Measurements from ENCODE around the gene PTGFRN. TPM values are rescaled to one million over a fixed set of nuclear protein-coding genes. Genes with fewer than 3 reads are reported as not detected.
A peak's percentile ranks its signal among the peaks of the same experiment; 100 is the strongest.

PTGFRN gene
- total and polyA plus RNA-seq, 2 donors, result 19.7 to 26.0 TPM

DNA sequence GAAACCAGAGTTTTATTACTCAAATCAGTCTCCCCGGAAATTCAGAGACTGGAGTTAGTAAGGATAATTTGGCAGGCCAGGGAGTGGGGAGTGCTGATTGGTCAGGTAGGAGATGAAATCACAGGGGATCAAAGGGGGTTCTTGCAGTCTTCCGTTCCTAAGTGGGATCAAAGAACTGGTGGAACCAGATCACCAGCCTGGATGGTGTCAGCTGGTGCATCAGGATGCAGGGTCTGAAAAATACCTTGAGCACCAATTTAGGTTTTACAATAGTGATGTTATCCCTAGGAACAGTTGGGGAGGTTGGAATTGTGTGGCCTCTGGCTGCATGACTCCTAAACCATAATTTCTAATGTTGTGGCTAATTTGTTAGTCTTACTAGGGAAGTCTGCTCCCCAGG, 90.4 kb downstream of the PTGFRN start:
- peak overlapping the region in 1 of 2 donors; percentile 19 for H3K27ac ChIP-seq (ENCODE audit: low read depth in 1 of 2, low read length in 1 of 2)
- H3K4me3 ChIP-seq (ENCODE audit: low read length in 2 of 2), result no peak overlapping the region
- H3K27me3 ChIP-seq (ENCODE audit: control insufficient read depth in 2 of 2, insufficient read depth in 1 of 2, low read length in 1 of 2), result no peaks in the 10 kb centered on the region
- peaks cover 2 to 11% of the 10 kb centered on the region in 2 donors for H3K4me1 ChIP-seq (ENCODE audit: control insufficient read depth in 2 of 2, insufficient read depth in 2 of 2, low read length in 2 of 2)
- DNase-seq (ENCODE audit: low read depth in 6 of 9, low spot score in 9 of 9), result no peak
- H3K36me3 ChIP-seq (ENCODE audit: control insufficient read depth in 2 of 2, insufficient read depth in 2 of 2, low read length in 1 of 2), result no peaks in the 10 kb centered on the region
- WGBS, result 92% methylated on average over 2 of the region's 2 CpGs
- H3K9me3 ChIP-seq (ENCODE audit: control insufficient read depth in 2 of 2, insufficient read depth in 1 of 2, low read length in 1 of 2), result no peaks in the 10 kb centered on the region

DNA sequence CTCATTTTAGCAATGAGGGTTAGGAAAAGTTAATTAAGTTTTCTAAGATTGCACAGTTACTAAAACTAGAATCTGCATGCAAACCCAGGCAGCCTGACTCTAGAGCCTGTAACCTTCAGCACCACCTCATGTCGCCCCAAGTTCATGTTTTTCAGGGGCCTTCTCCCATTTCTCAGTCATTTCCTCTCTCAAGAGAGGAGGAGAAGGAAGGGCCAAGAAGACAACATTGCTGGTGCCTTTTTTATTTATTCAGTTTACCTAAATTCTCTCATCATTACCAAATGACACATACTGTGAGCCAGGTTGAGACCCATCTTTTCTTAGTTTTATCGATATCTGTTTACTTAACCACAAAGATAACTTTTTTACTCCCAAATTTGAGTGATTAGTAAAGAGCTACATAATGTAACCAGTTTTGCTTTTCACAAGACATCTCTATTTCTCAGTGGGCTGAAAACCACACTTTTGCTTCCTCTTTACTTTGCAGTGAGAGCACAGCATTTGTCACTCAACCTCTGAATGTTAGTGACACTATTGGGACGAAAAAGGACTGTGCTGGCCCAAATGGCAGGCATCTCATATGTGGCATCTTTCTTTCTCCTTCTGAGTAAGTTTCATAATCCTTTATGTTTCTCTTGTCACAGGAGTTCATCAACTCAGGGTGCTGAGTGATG, 91.7 kb downstream of the PTGFRN start, which contains the start of gene CD101:
Gene CD101 (plus strand): TSS at position 507 of the 674 bp plus-strand sequence. CDS start 58 bp downstream, at position 565.
- 59% methylated on average over 3 of the region's 3 CpGs for WGBS
- H3K4me3 ChIP-seq (ENCODE audit: low read length in 2 of 2), result no peak within 1 kb of the TSS

DNA sequence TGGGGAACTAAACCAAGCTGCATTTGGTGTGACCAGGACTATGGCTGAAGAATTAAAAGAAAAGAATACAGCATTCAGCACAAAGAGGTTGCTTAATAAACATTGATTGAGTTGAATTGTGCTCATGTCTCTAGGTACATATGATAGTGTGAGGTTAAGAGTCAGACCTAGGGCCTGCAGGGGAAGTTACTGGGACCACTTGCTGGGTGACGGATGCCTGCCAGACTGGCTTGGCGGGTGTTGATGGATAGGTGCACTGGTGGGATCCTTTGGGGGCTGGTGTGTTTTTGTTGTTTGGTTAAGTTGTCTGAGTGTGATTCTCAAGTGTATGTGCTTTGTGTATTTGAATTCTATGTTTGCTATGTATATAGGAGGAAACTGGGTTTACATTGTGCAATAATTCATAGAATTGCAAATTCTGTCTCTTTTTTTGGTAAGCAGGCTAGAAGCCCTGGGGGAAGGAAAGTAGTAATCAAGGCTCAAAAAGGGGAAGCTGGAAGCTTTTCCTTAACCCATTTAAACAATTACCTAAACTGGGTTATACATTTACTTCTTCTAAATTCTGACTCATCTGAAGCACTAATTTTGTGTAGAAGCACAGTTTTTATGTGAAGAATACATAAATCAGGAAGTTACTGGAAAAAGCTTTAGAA, 93.6 kb downstream of the PTGFRN start:
- H3K27me3 ChIP-seq (ENCODE audit: control insufficient read depth in 2 of 2, insufficient read depth in 1 of 2, low read length in 1 of 2), result no peaks in the 10 kb centered on the region
- peak overlapping the region in 1 of 2 donors; percentile 18 for H3K27ac ChIP-seq (ENCODE audit: low read depth in 1 of 2, low read length in 1 of 2)
- no peak for DNase-seq (ENCODE audit: low read depth in 6 of 9, low spot score in 9 of 9)
- H3K36me3 ChIP-seq (ENCODE audit: control insufficient read depth in 2 of 2, insufficient read depth in 2 of 2, low read length in 1 of 2), result no peaks in the 10 kb centered on the region
- no peak overlapping the region for H3K4me3 ChIP-seq (ENCODE audit: low read length in 2 of 2)
- no peaks in the 10 kb centered on the region for H3K9me3 ChIP-seq (ENCODE audit: control insufficient read depth in 2 of 2, insufficient read depth in 1 of 2, low read length in 1 of 2)
- peaks cover 2 to 17% of the 10 kb centered on the region in 2 donors for H3K4me1 ChIP-seq (ENCODE audit: control insufficient read depth in 2 of 2, insufficient read depth in 2 of 2, low read length in 2 of 2)
- WGBS, result 96% methylated on average over 2 of the region's 2 CpGs

More for the DNA sequence above, 91.7 kb downstream of the PTGFRN start, which contains the start of gene CD101:
- no peaks in the 10 kb centered on the region for H3K36me3 ChIP-seq (ENCODE audit: control insufficient read depth in 2 of 2, insufficient read depth in 2 of 2, low read length in 1 of 2)
- H3K4me1 ChIP-seq (ENCODE audit: control insufficient read depth in 2 of 2, insufficient read depth in 2 of 2, low read length in 2 of 2), result peaks cover 2 to 11% of the 10 kb centered on the region in 2 donors
- H3K27ac ChIP-seq (ENCODE audit: low read depth in 1 of 2, low read length in 1 of 2), result peak within 1 kb of the TSS; percentile 78 to 83
- no peaks in the 10 kb centered on the region for H3K9me3 ChIP-seq (ENCODE audit: control insufficient read depth in 2 of 2, insufficient read depth in 1 of 2, low read length in 1 of 2)
- peak in 1 of 9 donors; percentile 62 for DNase-seq (ENCODE audit: low read depth in 6 of 9, low spot score in 9 of 9)
- H3K27me3 ChIP-seq (ENCODE audit: control insufficient read depth in 2 of 2, insufficient read depth in 1 of 2, low read length in 1 of 2), result no peaks in the 10 kb centered on the region

DNA sequence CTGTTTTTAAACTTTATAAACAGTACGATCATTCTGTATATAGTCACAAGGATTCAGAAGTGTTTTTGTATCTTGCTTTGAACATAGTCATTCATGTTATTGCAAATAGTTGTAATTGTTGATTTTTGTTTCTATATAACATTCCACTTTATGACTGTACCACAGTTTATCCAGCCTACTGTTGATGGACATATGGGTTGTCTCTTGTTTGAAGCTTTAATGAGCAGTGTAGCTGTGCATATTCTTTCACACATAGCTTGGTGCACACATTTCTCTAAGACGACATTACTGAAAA, 98.0 kb downstream of the PTGFRN start:
- Histone ChIP-seq H3K36me3 (ENCODE audit: control insufficient read depth in 2 of 2, insufficient read depth in 2 of 2, low read length in 1 of 2) (no peaks in the 10 kb centered on the region), H3K27me3 (ENCODE audit: control insufficient read depth in 2 of 2, insufficient read depth in 1 of 2, low read length in 1 of 2) (no peaks in the 10 kb centered on the region), H3K27ac (ENCODE audit: low read depth in 1 of 2, low read length in 1 of 2) (no peak overlapping the region), H3K9me3 (ENCODE audit: control insufficient read depth in 2 of 2, insufficient read depth in 1 of 2, low read length in 1 of 2) (no peaks in the 10 kb centered on the region), H3K4me3 (ENCODE audit: low read length in 2 of 2) (no peak overlapping the region), H3K4me1 (ENCODE audit: control insufficient read depth in 2 of 2, insufficient read depth in 2 of 2, low read length in 2 of 2) (peaks cover 0 to 9% of the 10 kb centered on the region in 2 donors)
- 95% methylated on average over 2 of the region's 2 CpGs for WGBS
- no peak for DNase-seq (ENCODE audit: low read depth in 6 of 9, low spot score in 9 of 9)

DNA sequence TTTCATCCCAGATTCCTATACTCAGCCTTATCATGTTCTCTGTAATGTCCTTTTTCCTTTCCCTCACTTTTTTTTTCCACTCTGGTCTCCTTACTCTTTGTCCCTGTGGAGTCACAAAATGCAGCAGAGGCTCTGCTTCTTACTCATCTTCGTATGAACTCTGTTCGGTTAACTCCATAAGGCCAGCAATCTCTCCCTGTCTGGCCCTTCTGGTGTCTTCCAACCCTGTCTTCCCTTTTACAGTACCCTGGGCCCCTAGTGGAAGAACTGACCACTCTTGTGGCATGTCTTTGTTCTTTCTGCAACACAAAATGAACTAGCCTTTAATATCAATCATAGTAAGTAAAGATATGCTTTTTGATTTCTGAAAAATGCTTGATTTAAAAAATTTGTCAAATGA, 98.9 kb downstream of the PTGFRN start:
- Histone ChIP-seq H3K4me1 (ENCODE audit: control insufficient read depth in 2 of 2, insufficient read depth in 2 of 2, low read length in 2 of 2) (peaks cover 0 to 13% of the 10 kb centered on the region in 2 donors), H3K4me3 (ENCODE audit: low read length in 2 of 2) (no peak overlapping the region), H3K27me3 (ENCODE audit: control insufficient read depth in 2 of 2, insufficient read depth in 1 of 2, low read length in 1 of 2) (no peaks in the 10 kb centered on the region), H3K27ac (ENCODE audit: low read depth in 1 of 2, low read length in 1 of 2) (no peak overlapping the region), H3K9me3 (ENCODE audit: control insufficient read depth in 2 of 2, insufficient read depth in 1 of 2, low read length in 1 of 2) (no peaks in the 10 kb centered on the region), H3K36me3 (ENCODE audit: control insufficient read depth in 2 of 2, insufficient read depth in 2 of 2, low read length in 1 of 2) (no peaks in the 10 kb centered on the region)
- WGBS, result 71% methylated on average over 2 of the region's 2 CpGs
- DNase-seq (ENCODE audit: low read depth in 6 of 9, low spot score in 9 of 9), result no peak

DNA sequence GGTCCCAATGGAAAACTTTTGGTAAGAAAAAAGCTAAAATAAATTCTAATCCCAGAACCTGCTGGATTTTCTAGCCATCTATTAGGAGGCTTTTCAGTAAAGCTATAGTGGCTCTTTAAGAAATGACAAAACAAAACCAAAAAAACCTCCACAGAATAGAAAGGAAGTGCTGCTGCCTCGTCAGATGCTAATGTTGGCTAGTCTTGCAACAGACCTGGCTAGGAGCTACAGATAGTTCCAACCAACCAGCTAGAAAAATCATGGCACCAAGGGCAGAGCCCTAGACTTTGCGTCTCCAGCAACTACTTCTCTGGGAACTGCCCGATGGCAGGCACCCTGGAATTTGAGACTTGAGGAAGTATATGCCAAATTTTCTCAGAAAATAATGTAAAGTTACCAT, 99.4 kb downstream of the PTGFRN start:
- Histone ChIP-seq H3K27me3 (ENCODE audit: control insufficient read depth in 2 of 2, insufficient read depth in 1 of 2, low read length in 1 of 2) (no peaks in the 10 kb centered on the region), H3K4me1 (ENCODE audit: control insufficient read depth in 2 of 2, insufficient read depth in 2 of 2, low read length in 2 of 2) (peaks cover 0 to 13% of the 10 kb centered on the region in 2 donors), H3K4me3 (ENCODE audit: low read length in 2 of 2) (no peak overlapping the region), H3K9me3 (ENCODE audit: control insufficient read depth in 2 of 2, insufficient read depth in 1 of 2, low read length in 1 of 2) (no peaks in the 10 kb centered on the region), H3K36me3 (ENCODE audit: control insufficient read depth in 2 of 2, insufficient read depth in 2 of 2, low read length in 1 of 2) (no peaks in the 10 kb centered on the region), H3K27ac (ENCODE audit: low read depth in 1 of 2, low read length in 1 of 2) (no peak overlapping the region)
- peak in 1 of 9 donors; percentile 47 for DNase-seq (ENCODE audit: low read depth in 6 of 9, low spot score in 9 of 9)
- 59% methylated on average over 3 of the region's 3 CpGs for WGBS

DNA sequence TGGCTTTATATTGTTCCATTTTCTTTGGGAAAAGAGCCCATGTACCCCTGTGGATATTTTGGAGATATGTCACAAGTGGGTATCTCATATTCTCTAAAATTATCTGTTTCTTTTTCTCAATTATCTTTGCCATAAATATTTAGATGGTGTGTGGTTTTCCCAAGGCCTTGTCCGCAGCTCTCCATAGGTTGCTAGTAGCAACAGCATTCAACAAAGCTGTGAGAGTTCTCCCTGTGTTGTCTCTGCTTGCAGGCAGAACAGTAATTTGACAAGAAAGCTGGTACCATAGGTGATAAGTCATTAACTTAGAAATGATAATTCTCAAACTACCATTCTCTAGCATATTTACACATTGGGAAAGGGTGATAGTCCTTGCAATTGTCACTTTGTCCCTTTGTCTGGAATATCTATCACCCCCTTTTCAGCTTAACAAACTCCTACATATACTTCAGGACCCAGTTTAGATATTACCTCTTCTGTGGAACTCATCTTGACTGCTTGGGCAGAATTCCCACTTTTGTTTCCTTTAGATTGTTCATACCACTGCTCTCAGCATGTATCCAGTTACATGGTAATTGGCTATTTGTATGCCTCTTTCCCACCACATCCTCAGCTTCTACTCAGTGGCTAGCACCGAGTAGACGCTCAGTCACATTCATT, 100.7 kb downstream of the PTGFRN start:
- Histone ChIP-seq H3K9me3 (ENCODE audit: control insufficient read depth in 2 of 2, insufficient read depth in 1 of 2, low read length in 1 of 2) (no peaks in the 10 kb centered on the region), H3K4me1 (ENCODE audit: control insufficient read depth in 2 of 2, insufficient read depth in 2 of 2, low read length in 2 of 2) (peaks cover 0 to 13% of the 10 kb centered on the region in 2 donors), H3K27ac (ENCODE audit: low read depth in 1 of 2, low read length in 1 of 2) (no peak overlapping the region), H3K4me3 (ENCODE audit: low read length in 2 of 2) (no peak overlapping the region), H3K36me3 (ENCODE audit: control insufficient read depth in 2 of 2, insufficient read depth in 2 of 2, low read length in 1 of 2) (no peaks in the 10 kb centered on the region), H3K27me3 (ENCODE audit: control insufficient read depth in 2 of 2, insufficient read depth in 1 of 2, low read length in 1 of 2) (no peaks in the 10 kb centered on the region)
- DNase-seq (ENCODE audit: low read depth in 6 of 9, low spot score in 9 of 9), result no peak
- WGBS, result over 99% methylated on average over 3 of the region's 3 CpGs

DNA sequence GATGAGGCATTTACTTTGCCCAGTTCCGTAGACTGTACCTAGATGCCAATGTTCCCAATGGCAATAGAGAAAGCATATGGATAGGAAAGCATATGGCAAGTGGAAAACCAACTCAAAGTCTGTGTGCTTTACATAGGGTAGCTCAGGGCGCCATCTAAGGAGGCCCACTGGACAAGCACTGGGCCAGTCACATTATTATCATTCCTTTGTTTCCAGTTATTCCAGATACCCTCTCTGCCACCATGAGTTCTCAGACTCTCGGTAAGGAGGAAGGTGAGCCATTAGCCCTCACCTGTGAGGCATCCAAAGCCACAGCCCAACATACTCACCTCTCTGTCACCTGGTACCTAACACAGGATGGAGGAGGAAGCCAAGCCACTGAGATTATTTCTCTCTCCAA, 101.6 kb downstream of the PTGFRN start:
- no peak for DNase-seq (ENCODE audit: low read depth in 6 of 9, low spot score in 9 of 9)

DNA sequence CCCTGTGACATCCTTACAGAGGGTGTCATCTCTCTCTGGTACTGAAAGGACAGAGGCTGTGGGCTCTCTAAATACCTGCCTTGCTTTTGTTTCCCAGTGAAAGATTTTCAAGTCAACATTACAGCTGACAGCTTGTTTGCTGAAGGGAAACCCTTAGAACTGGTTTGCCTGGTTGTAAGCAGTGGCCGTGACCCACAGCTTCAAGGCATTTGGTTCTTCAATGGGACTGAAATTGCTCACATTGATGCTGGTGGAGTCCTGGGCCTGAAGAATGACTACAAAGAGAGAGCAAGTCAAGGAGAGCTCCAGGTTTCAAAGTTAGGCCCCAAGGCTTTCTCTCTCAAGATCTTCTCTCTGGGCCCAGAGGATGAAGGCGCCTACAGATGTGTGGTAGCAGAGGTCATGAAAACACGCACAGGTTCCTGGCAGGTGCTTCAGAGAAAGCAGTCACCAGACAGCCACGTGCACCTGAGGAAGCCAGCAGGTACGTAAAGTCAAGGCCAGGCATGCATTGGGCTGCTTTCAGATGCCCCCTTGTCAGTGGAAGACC, 103.7 kb downstream of the PTGFRN start:
- no peak overlapping the region for H3K27ac ChIP-seq (ENCODE audit: low read depth in 1 of 2, low read length in 1 of 2)
- no peaks in the 10 kb centered on the region for H3K27me3 ChIP-seq (ENCODE audit: control insufficient read depth in 2 of 2, insufficient read depth in 1 of 2, low read length in 1 of 2)
- peaks cover 0 to 19% of the 10 kb centered on the region in 2 donors for H3K4me1 ChIP-seq (ENCODE audit: control insufficient read depth in 2 of 2, insufficient read depth in 2 of 2, low read length in 2 of 2)
- no peaks in the 10 kb centered on the region for H3K9me3 ChIP-seq (ENCODE audit: control insufficient read depth in 2 of 2, insufficient read depth in 1 of 2, low read length in 1 of 2)
- DNase-seq (ENCODE audit: low read depth in 6 of 9, low spot score in 9 of 9), result peak in 1 of 9 donors; percentile 35
- WGBS, result 83% methylated on average over 5 of the region's 5 CpGs
- no peak overlapping the region for H3K4me3 ChIP-seq (ENCODE audit: low read length in 2 of 2)
- H3K36me3 ChIP-seq (ENCODE audit: control insufficient read depth in 2 of 2, insufficient read depth in 2 of 2, low read length in 1 of 2), result no peaks in the 10 kb centered on the region

More for the DNA sequence above, 101.6 kb downstream of the PTGFRN start:
- H3K27ac ChIP-seq (ENCODE audit: low read depth in 1 of 2, low read length in 1 of 2), result no peak overlapping the region
- H3K4me3 ChIP-seq (ENCODE audit: low read length in 2 of 2), result no peak overlapping the region
- H3K4me1 ChIP-seq (ENCODE audit: control insufficient read depth in 2 of 2, insufficient read depth in 2 of 2, low read length in 2 of 2), result peaks cover 0 to 13% of the 10 kb centered on the region in 2 donors
- H3K9me3 ChIP-seq (ENCODE audit: control insufficient read depth in 2 of 2, insufficient read depth in 1 of 2, low read length in 1 of 2), result no peaks in the 10 kb centered on the region
- H3K36me3 ChIP-seq (ENCODE audit: control insufficient read depth in 2 of 2, insufficient read depth in 2 of 2, low read length in 1 of 2), result no peaks in the 10 kb centered on the region
- no peaks in the 10 kb centered on the region for H3K27me3 ChIP-seq (ENCODE audit: control insufficient read depth in 2 of 2, insufficient read depth in 1 of 2, low read length in 1 of 2)
- 97% methylated on average over 3 of the region's 3 CpGs for WGBS

Measured in thymus (tissue), 11 donors.